HG03175 (cell line): Measurements from ENCODE around the gene AUH.

ENCODE experiments used
- ATAC-seq: cut with Tn5 transposase; IDR thresholded peaks from one replicate; pipeline ENCODE4 v1.9.1; 2021; ENCODE audit warnings: mild to moderate bottlenecking, moderate library complexity; ENCODE audit not compliant: unreplicated experiment

Gene AUH

GRCh38 chr9:91193087-91193657 lies 168.5 kb downstream of the AUH start:
- ATAC-seq = peak; percentile 23

- no peak for ATAC-seq
These were observed 169.2 kb downstream of the AUH start for GRCh38 chr9:91192381-91193086.

GRCh38 chr9:91191411-91192380 lies 170.0 kb downstream of the AUH start:
- ATAC-seq = peak; percentile 37

GRCh38 chr9:91190062-91190461 lies 171.7 kb downstream of the AUH start:
- ATAC-seq = no peak

- no peak for ATAC-seq
These were observed 172.8 kb downstream of the AUH start for GRCh38 chr9:91188719-91189590.

GRCh38 chr9:91187965-91188344 lies 173.8 kb downstream of the AUH start:
- ATAC-seq = no peak

GRCh38 chr9:91187311-91187964 lies 174.3 kb downstream of the AUH start:
- no peak for ATAC-seq

GRCh38 chr9:91186632-91187108 lies 175.0 kb downstream of the AUH start:
- no peak for ATAC-seq

GRCh38 chr9:91185193-91185886 lies 176.4 kb downstream of the AUH start:
- ATAC-seq = no peak

GRCh38 chr9:91182429-91183225 lies 179.1 kb downstream of the AUH start:
- no peak for ATAC-seq

- ATAC-seq = no peak
These were observed 180.2 kb downstream of the AUH start for GRCh38 chr9:91181541-91181940.

- ATAC-seq = no peak
These were observed 180.8 kb downstream of the AUH start for GRCh38 chr9:91180930-91181268.

GRCh38 chr9:91180240-91180929 lies 181.3 kb downstream of the AUH start:
- no peak for ATAC-seq

- no peak for ATAC-seq
These were observed 182.2 kb downstream of the AUH start for GRCh38 chr9:91179237-91180138.

- ATAC-seq = no peak
These were observed 183.2 kb downstream of the AUH start for GRCh38 chr9:91178281-91179236.

- no peak for ATAC-seq
These were observed 183.9 kb downstream of the AUH start for GRCh38 chr9:91177661-91178280.
